ENCODE results near the gene ALPK1.
"Not testable (repeated sequence)": the region's sequence is repeated elsewhere in the genome, so short reads cannot be mapped to it uniquely, and the experiment has no call there.

The ALPK1 gene

GRCh38 chr4:112284662-112285411, 12.3 kb upstream of the ALPK1 start:
- no peak for DNase-seq

- no peak for DNase-seq
Observed at GRCh38 chr4:112287258-112287989, 9.7 kb upstream of the ALPK1 start.

- no peak for DNase-seq
Observed at GRCh38 chr4:112288455-112288854, 8.7 kb upstream of the ALPK1 start.

GRCh38 chr4:112289407-112290253, 7.5 kb upstream of the ALPK1 start:
- no peak for DNase-seq

GRCh38 chr4:112290341-112290740, 6.8 kb upstream of the ALPK1 start:
- no peak for DNase-seq

GRCh38 chr4:112299721-112300120, 2.6 kb downstream of the ALPK1 start:
- no peak for DNase-seq

GRCh38 chr4:112302320-112303274, 5.4 kb downstream of the ALPK1 start:
- no peak for DNase-seq

- not testable (repeated sequence) for DNase-seq
Observed at GRCh38 chr4:112305477-112305876, 8.3 kb downstream of the ALPK1 start.

GRCh38 chr4:112309263-112309791, 12.2 kb downstream of the ALPK1 start:
- DNase-seq: not testable (repeated sequence)

GRCh38 chr4:112311516-112311915, 14.3 kb downstream of the ALPK1 start:
- DNase-seq: no peak

GRCh38 chr4:112312610-112313239, 15.6 kb downstream of the ALPK1 start:
- no peak for DNase-seq

- DNase-seq: no peak
Observed at GRCh38 chr4:112315446-112315845, 18.3 kb downstream of the ALPK1 start.

GRCh38 chr4:112316360-112316759, 19.2 kb downstream of the ALPK1 start:
- DNase-seq: no peak

GRCh38 chr4:112318239-112319142, 21.3 kb downstream of the ALPK1 start:
- DNase-seq: no peak

GRCh38 chr4:112321776-112322684, 24.9 kb downstream of the ALPK1 start:
- DNase-seq: peak; percentile 23

- no peak for DNase-seq
Observed at GRCh38 chr4:112322866-112323265, 25.7 kb downstream of the ALPK1 start.

GRCh38 chr4:112325530-112325929, 28.4 kb downstream of the ALPK1 start:
- DNase-seq: no peak

- no peak for DNase-seq
Observed at GRCh38 chr4:112327965-112328733, 31.0 kb downstream of the ALPK1 start.
